ELF-1 (cell line): ENCODE measurements around the gene DBF4B.

Experiments
- DNase-seq: peaks from one replicate; pipeline ENCODE4 v3.0.0-alpha.2; 2016; ENCODE audit warnings: low read depth, low spot score

DBF4B gene

GRCh38 chr17:44759086-44759915, 50.8 kb downstream of the DBF4B start:
- DNase-seq: no peak

- no peak for DNase-seq
Measured at GRCh38 chr17:44759916-44760243, 51.4 kb downstream of the DBF4B start.

GRCh38 chr17:44760474-44761308, 52.2 kb downstream of the DBF4B start:
- no peak for DNase-seq

- no peak for DNase-seq
Measured at GRCh38 chr17:44761932-44762810, 53.7 kb downstream of the DBF4B start.

GRCh38 chr17:44763170-44763569, 54.7 kb downstream of the DBF4B start:
- DNase-seq: no peak

- DNase-seq: no peak
Measured at GRCh38 chr17:44765965-44766364, 57.5 kb downstream of the DBF4B start.

- DNase-seq: no peak
Measured at GRCh38 chr17:44766409-44767038, 58.1 kb downstream of the DBF4B start.

- DNase-seq: no peak
Measured at GRCh38 chr17:44767493-44767892, 59.0 kb downstream of the DBF4B start.

GRCh38 chr17:44768505-44769142, 60.2 kb downstream of the DBF4B start:
- no peak for DNase-seq

GRCh38 chr17:44769230-44769629, 60.8 kb downstream of the DBF4B start:
- DNase-seq: no peak

- DNase-seq: no peak
Measured at GRCh38 chr17:44769647-44770084, 61.2 kb downstream of the DBF4B start.

- no peak for DNase-seq
Measured at GRCh38 chr17:44770166-44770925, 61.9 kb downstream of the DBF4B start.

- DNase-seq: no peak
Measured at GRCh38 chr17:44772308-44773045, 64.0 kb downstream of the DBF4B start.

- DNase-seq: no peak
Measured at GRCh38 chr17:44773140-44773539, 64.7 kb downstream of the DBF4B start.

GRCh38 chr17:44774271-44775135, 66.0 kb downstream of the DBF4B start:
- DNase-seq: peak; percentile 92

- peak; percentile 99 for DNase-seq
Measured at GRCh38 chr17:44775136-44775837, 66.8 kb downstream of the DBF4B start.

GRCh38 chr17:44775838-44776621, 67.6 kb downstream of the DBF4B start:
- DNase-seq: no peak
